PFSK-1 (cell line): ENCODE measurements around the gene COL18A1.

Experiments
- POLR2AphosphoS5 ChIP-seq: IDR thresholded peaks from 2 replicates; pipeline ENCODE4 v1.6.1; 2012; ENCODE audit warnings: low read depth, mild to moderate bottlenecking, control low read depth, low read length, moderate library complexity
- REST ChIP-seq, 2 experiments: IDR thresholded peaks; 2 replicates each; pipeline versions ENCODE4 v1.6.1 to v1.8.0; 2011 to 2012; ENCODE audit warnings: low read depth in 2 of 2, low read length in 2 of 2, control low read depth in 1 of 2, inconsistent platforms in 1 of 2, mild to moderate bottlenecking in 1 of 2, moderate library complexity in 1 of 2; ENCODE audit not compliant: insufficient read depth in 1 of 2
- SIN3A ChIP-seq: IDR thresholded peaks from 2 replicates; pipeline ENCODE4 v1.6.1; 2012; ENCODE audit warnings: mild to moderate bottlenecking, low read length, moderate library complexity, borderline replicate concordance; ENCODE audit not compliant: insufficient read depth
- TAF1 ChIP-seq: IDR thresholded peaks from 2 replicates; pipeline ENCODE4 v1.6.1; 2012; ENCODE audit warnings: low read length, control low read depth, borderline replicate concordance; ENCODE audit not compliant: insufficient read depth

DNA sequence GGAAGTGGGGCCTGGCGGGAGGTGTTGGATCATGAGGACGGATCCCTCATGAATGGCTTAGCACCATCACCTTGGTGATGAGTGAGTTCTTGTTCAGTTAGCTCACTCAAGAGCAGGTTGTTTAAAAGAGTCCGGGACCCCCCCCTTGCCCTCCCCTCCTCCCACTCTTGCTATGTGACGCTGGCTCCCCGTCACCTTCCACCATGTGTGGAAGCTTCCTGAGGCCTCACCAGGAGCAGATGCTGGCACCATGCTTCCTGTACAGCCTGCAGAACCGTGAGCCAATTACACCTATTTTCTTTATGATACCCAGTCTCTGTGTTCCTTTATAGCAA lies 140.2 kb downstream of the COL18A1 start:
- TF ChIP-seq TAF1: no peak
- TF ChIP-seq SIN3A: no peak
- no peak for TF ChIP-seq REST (IDR thresholded peaks at IDR 0.05; ENCODE audit: insufficient read depth in 1 of 2, low read depth in 2 of 2, low read length in 2 of 2)
- no peak for TF ChIP-seq POLR2AphosphoS5
